HEK293 (cell line): ENCODE data around the gene UBE2D3.
A peak's percentile ranks its signal among the peaks of the same experiment; 100 is the strongest.

Source experiments
- BCL11A ChIP-seq: fragments of 450-650 bp; formaldehyde crosslinking; IDR thresholded peaks from 2 replicates; pipeline ENCODE4 v1.5.1; 2016; ENCODE audit warnings: low read depth, missing biosample characterization, missing genetic modification characterization
- ELK4 ChIP-seq: IDR thresholded peaks from 2 replicates; pipeline ENCODE4 v1.6.1; 2011; ENCODE audit warnings: mild to moderate bottlenecking, low read depth, low read length, borderline replicate concordance
- GLI2 ChIP-seq: fragments of 450-650 bp; formaldehyde crosslinking; IDR thresholded peaks from 2 replicates; pipeline ENCODE4; 2017; ENCODE audit warnings: missing biosample characterization, missing genetic modification characterization, low read depth, borderline replicate concordance
- HIC1 ChIP-seq: fragments of 450-650 bp; formaldehyde crosslinking; IDR thresholded peaks from 2 replicates; pipeline ENCODE4 v1.5.1; 2016; ENCODE audit warnings: missing biosample characterization, missing genetic modification characterization
- INSM2 ChIP-seq: fragments of 450-650 bp; formaldehyde crosslinking; IDR thresholded peaks from 2 replicates; pipeline ENCODE4 v1.5.1; 2016; ENCODE audit warnings: missing biosample characterization, missing genetic modification characterization
- KLF16 ChIP-seq: fragments of 450-650 bp; formaldehyde crosslinking; IDR thresholded peaks from 2 replicates; pipeline ENCODE4 v1.5.1; 2017; ENCODE audit warnings: missing biosample characterization, missing genetic modification characterization
- KLF9 ChIP-seq: fragments of 450-650 bp; formaldehyde crosslinking; IDR thresholded peaks from 2 replicates; pipeline ENCODE4 v1.5.1; 2016; ENCODE audit warnings: missing biosample characterization, missing genetic modification characterization, low read depth
- REPIN1 ChIP-seq: fragments of 450-650 bp; formaldehyde crosslinking; IDR thresholded peaks from 2 replicates; pipeline ENCODE4 v1.5.1; 2017; ENCODE audit warnings: missing biosample characterization, missing genetic modification characterization, low read depth
- SCRT2 ChIP-seq: fragments of 450-650 bp; formaldehyde crosslinking; IDR thresholded peaks from 2 replicates; pipeline ENCODE4 v1.5.1; 2016; ENCODE audit warnings: missing biosample characterization, missing genetic modification characterization
- SP2 ChIP-seq: fragments of 450-650 bp; formaldehyde crosslinking; IDR thresholded peaks from 2 replicates; pipeline ENCODE4 v1.5.1; 2016; ENCODE audit warnings: missing biosample characterization, missing genetic modification characterization
- TCF7L2 ChIP-seq: IDR thresholded peaks from 2 replicates; pipeline ENCODE4 v1.6.1; 2011; ENCODE audit warnings: low read depth, mild to moderate bottlenecking, inconsistent platforms, low read length, moderate library complexity, borderline replicate concordance
- ZBTB20 ChIP-seq: fragments of 450-650 bp; formaldehyde crosslinking; IDR thresholded peaks from 2 replicates; pipeline ENCODE4 v1.5.1; 2016; ENCODE audit warnings: missing biosample characterization, missing genetic modification characterization
- ZBTB44 ChIP-seq: fragments of 450-650 bp; IDR thresholded peaks from 2 replicates; pipeline ENCODE4 v1.5.1; 2018; ENCODE audit warnings: missing biosample characterization, mild to moderate bottlenecking, missing genetic modification characterization
- ZEB2 ChIP-seq: fragments of 450-650 bp; formaldehyde crosslinking; IDR thresholded peaks from 2 replicates; pipeline ENCODE4 v1.5.1; 2016; ENCODE audit warnings: missing biosample characterization, missing genetic modification characterization
- ZFP37 ChIP-seq: fragments of 450-650 bp; formaldehyde crosslinking; IDR thresholded peaks from 2 replicates; pipeline ENCODE4 v1.5.1; 2016; ENCODE audit warnings: missing biosample characterization, missing genetic modification characterization
- ZNF155 ChIP-seq: fragments of 450-650 bp; formaldehyde crosslinking; IDR thresholded peaks from 2 replicates; pipeline ENCODE4 v1.5.1; 2016; ENCODE audit warnings: missing biosample characterization, missing genetic modification characterization
- ZNF157 ChIP-seq: fragments of 450-650 bp; formaldehyde crosslinking; IDR thresholded peaks from 2 replicates; pipeline ENCODE4 v1.5.1; 2016; ENCODE audit warnings: missing biosample characterization, missing genetic modification characterization
- ZNF184 ChIP-seq: fragments of 450-650 bp; IDR thresholded peaks from 2 replicates; pipeline ENCODE4 v1.5.1; 2018; ENCODE audit warnings: missing biosample characterization, mild to moderate bottlenecking, missing genetic modification characterization
- ZNF202 ChIP-seq: fragments of 450-650 bp; formaldehyde crosslinking; IDR thresholded peaks from 2 replicates; pipeline ENCODE4 v1.5.1; 2016; ENCODE audit warnings: missing biosample characterization, missing genetic modification characterization, borderline replicate concordance
- ZNF221 ChIP-seq: fragments of 450-650 bp; formaldehyde crosslinking; IDR thresholded peaks from 2 replicates; pipeline ENCODE4 v1.5.1; 2017; ENCODE audit warnings: missing biosample characterization, missing genetic modification characterization, borderline replicate concordance
- ZNF37A ChIP-seq: fragments of 450-650 bp; IDR thresholded peaks from 2 replicates; pipeline ENCODE4 v1.5.1; 2018; ENCODE audit warnings: missing biosample characterization, missing genetic modification characterization
- ZNF398 ChIP-seq: fragments of 450-650 bp; formaldehyde crosslinking; IDR thresholded peaks from 2 replicates; pipeline ENCODE4 v1.5.1; 2017; ENCODE audit warnings: missing biosample characterization, missing genetic modification characterization
- ZNF426 ChIP-seq: fragments of 450-650 bp; formaldehyde crosslinking; IDR thresholded peaks from 2 replicates; pipeline ENCODE4 v1.5.1; 2017; ENCODE audit warnings: missing biosample characterization, missing genetic modification characterization, mild to moderate bottlenecking, inconsistent platforms, moderate library complexity
- ZNF549 ChIP-seq: fragments of 450-650 bp; IDR thresholded peaks from 2 replicates; pipeline ENCODE4 v1.5.1; 2018; ENCODE audit warnings: missing biosample characterization, missing genetic modification characterization, mild to moderate bottlenecking, inconsistent platforms, moderate library complexity
- ZNF585B ChIP-seq: fragments of 450-650 bp; formaldehyde crosslinking; IDR thresholded peaks from 2 replicates; pipeline ENCODE4 v1.5.1; 2016; ENCODE audit warnings: missing biosample characterization, missing genetic modification characterization
- ZNF596 ChIP-seq: fragments of 450-650 bp; IDR thresholded peaks from 2 replicates; pipeline ENCODE4 v1.5.0; 2018; ENCODE audit warnings: missing biosample characterization, mild to moderate bottlenecking, missing genetic modification characterization, moderate library complexity
- ZNF692 ChIP-seq: fragments of 450-650 bp; formaldehyde crosslinking; IDR thresholded peaks from 2 replicates; pipeline ENCODE4 v1.5.1; 2016; ENCODE audit warnings: missing biosample characterization, missing genetic modification characterization
- ZNF747 ChIP-seq: fragments of 450-650 bp; formaldehyde crosslinking; IDR thresholded peaks from 2 replicates; pipeline ENCODE4 v1.5.1; 2016; ENCODE audit warnings: missing biosample characterization, missing genetic modification characterization
- ZNF768 ChIP-seq: fragments of 450-650 bp; formaldehyde crosslinking; IDR thresholded peaks from 2 replicates; pipeline ENCODE4 v1.5.1; 2018; ENCODE audit warnings: missing biosample characterization, mild to moderate bottlenecking, missing genetic modification characterization
- ZNF785 ChIP-seq: fragments of 450-650 bp; formaldehyde crosslinking; IDR thresholded peaks from 2 replicates; pipeline ENCODE4 v1.5.1; 2016; ENCODE audit warnings: missing biosample characterization, missing genetic modification characterization
- ZSCAN16 ChIP-seq: fragments of 450-650 bp; formaldehyde crosslinking; IDR thresholded peaks from 2 replicates; pipeline ENCODE4 v1.5.1; 2016; ENCODE audit warnings: missing biosample characterization, missing genetic modification characterization

Gene UBE2D3

GRCh38 chr4:102868781-102869568 is 41.6 kb upstream of the UBE2D3 start, which contains the start of gene CISD2 (continued):
- no peak for TF ChIP-seq ZNF768 (tag by site-specific recombination)
- TF ChIP-seq ELK4, result no peak
- TF ChIP-seq ZNF202, result no peak
- TF ChIP-seq ZNF585B, result no peak
- TF ChIP-seq ZNF155 (tag by site-specific recombination), result no peak
- no peak for TF ChIP-seq TCF7L2
- no peak for TF ChIP-seq ZNF37A (tag by site-specific recombination)
- TF ChIP-seq ZNF596 (tag by site-specific recombination), result no peak
- no peak for TF ChIP-seq ZNF398 (tag by site-specific recombination)
- TF ChIP-seq ZFP37, result no peak
- TF ChIP-seq BCL11A (tag by site-specific recombination), result no peak
- no peak for TF ChIP-seq GLI2 (tag by site-specific recombination)
- peak; percentile 53; the same call in 1 of the 2 replicates for TF ChIP-seq ZBTB20 (tag by site-specific recombination)
- TF ChIP-seq ZSCAN16, result no peak
- no peak for TF ChIP-seq ZNF221 (tag by site-specific recombination)
- no peak for TF ChIP-seq ZNF747 (tag by site-specific recombination)
- TF ChIP-seq REPIN1 (tag by site-specific recombination), result no peak
- peak; percentile 71 for TF ChIP-seq HIC1 (tag by site-specific recombination)
- TF ChIP-seq ZNF549 (tag by site-specific recombination), result peak; percentile 64; the same call in 1 of the 2 replicates
- TF ChIP-seq SP2 (tag by site-specific recombination), result peak; percentile 67
- TF ChIP-seq SCRT2 (tag by site-specific recombination), result peak; percentile 42; the same call in 1 of the 2 replicates
- TF ChIP-seq ZNF692 (tag by site-specific recombination), result peak; percentile 74
- no peak for TF ChIP-seq ZBTB44 (tag by site-specific recombination)
- TF ChIP-seq ZNF785, result no peak
- peak; percentile 82 for TF ChIP-seq KLF9 (tag by site-specific recombination)
- peak; percentile 84 for TF ChIP-seq ZEB2
- TF ChIP-seq INSM2, result peak; percentile 48; the same call in 1 of the 2 replicates
- no peak for TF ChIP-seq ZNF426 (tag by site-specific recombination)
- TF ChIP-seq ZNF157 (tag by site-specific recombination), result no peak
- TF ChIP-seq ZNF184 (tag by site-specific recombination), result no peak
- TF ChIP-seq KLF16 (tag by site-specific recombination), result peak; percentile 64
